Uterus (tissue), 2 donors: Measurements from ENCODE around the gene KCNA1.

ENCODE experiments used
- POLR2A ChIP-seq, 2 donors: fragments of 450-650 bp; IDR thresholded peaks; one replicate each; pipeline ENCODE4 v1.6.1; 2016; ENCODE audit warnings: antibody characterized with exemption in 2 of 2, mild to moderate bottlenecking in 1 of 2, moderate library complexity in 1 of 2
- TF ChIP-seq, protein P1 (sequence below), 4 experiments: fragments of 200-600 bp in 2 of 4; fragments of 450-650 bp in 2 of 4; sonication (generic) in 2 of 4; IDR thresholded peaks; one replicate each; pipeline ENCODE4 v1.5.1; 2016 to 2019; ENCODE audit warnings: antibody characterized with exemption in 4 of 4, mild to moderate bottlenecking in 2 of 4, moderate library complexity in 1 of 4

DNA sequence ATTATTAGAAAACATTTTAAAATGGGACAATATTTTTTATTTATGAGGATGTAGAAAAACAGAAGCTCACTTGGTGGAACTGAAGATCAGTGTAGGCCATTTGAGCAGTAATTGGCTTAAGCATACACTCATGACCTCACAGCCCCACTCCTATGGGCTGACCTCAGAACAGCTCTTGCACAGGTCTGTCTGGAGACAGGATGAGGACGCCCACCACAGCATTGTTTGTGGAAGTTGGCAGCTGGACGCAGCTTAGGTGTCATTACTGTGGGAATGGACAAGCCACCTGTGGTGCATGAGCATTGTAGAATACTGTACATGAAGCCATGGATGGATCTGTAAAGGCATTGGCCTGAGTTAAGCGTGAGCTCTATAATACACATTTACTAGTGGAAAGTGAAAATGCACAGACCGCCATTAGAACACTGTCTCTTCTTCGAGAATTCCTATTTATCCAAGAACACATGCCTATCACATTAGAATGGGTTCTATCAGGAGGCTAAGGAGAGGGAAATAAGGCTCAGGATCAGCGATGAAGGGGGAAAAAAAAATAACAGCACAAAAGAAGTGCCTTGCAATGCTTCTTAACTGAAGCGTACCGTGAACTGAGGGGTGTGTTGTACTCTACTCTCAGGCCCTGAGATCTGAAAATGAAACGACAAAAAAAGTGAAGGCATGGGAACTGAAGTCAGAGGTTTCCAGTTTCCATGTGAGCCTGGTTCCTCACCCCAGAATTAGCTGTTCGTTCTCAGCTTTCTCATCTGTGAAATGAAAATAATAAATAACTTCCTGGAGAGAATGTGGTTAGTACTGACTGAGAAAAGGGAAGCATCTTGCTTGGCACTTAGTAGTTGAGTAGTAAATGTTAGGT is 33.6 kb downstream of the KCNA1 start:
- TF ChIP-seq, protein P1, sequence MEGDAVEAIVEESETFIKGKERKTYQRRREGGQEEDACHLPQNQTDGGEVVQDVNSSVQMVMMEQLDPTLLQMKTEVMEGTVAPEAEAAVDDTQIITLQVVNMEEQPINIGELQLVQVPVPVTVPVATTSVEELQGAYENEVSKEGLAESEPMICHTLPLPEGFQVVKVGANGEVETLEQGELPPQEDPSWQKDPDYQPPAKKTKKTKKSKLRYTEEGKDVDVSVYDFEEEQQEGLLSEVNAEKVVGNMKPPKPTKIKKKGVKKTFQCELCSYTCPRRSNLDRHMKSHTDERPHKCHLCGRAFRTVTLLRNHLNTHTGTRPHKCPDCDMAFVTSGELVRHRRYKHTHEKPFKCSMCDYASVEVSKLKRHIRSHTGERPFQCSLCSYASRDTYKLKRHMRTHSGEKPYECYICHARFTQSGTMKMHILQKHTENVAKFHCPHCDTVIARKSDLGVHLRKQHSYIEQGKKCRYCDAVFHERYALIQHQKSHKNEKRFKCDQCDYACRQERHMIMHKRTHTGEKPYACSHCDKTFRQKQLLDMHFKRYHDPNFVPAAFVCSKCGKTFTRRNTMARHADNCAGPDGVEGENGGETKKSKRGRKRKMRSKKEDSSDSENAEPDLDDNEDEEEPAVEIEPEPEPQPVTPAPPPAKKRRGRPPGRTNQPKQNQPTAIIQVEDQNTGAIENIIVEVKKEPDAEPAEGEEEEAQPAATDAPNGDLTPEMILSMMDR (IDR thresholded peaks at IDR 0.05): no peak
- no peak for TF ChIP-seq POLR2A (IDR thresholded peaks at IDR 0.05)
